GM21528 (cell line): ENCODE data around the gene SH3TC2.
A peak's percentile ranks its signal among the peaks of the same experiment; 100 is the strongest.

Source experiments
- ATAC-seq: cut with Tn5 transposase; IDR thresholded peaks from one replicate; pipeline ENCODE4 v1.9.1; 2021; ENCODE audit warnings: mild to moderate bottlenecking, moderate library complexity; ENCODE audit not compliant: unreplicated experiment, low FRiP score

The SH3TC2 gene

GRCh38 chr5:149061341-149061740 lies 1.5 kb downstream of the SH3TC2 start:
- ATAC-seq: no peak

- no peak for ATAC-seq
Observed at GRCh38 chr5:149060325-149060724, 2.5 kb downstream of the SH3TC2 start.

DNA sequence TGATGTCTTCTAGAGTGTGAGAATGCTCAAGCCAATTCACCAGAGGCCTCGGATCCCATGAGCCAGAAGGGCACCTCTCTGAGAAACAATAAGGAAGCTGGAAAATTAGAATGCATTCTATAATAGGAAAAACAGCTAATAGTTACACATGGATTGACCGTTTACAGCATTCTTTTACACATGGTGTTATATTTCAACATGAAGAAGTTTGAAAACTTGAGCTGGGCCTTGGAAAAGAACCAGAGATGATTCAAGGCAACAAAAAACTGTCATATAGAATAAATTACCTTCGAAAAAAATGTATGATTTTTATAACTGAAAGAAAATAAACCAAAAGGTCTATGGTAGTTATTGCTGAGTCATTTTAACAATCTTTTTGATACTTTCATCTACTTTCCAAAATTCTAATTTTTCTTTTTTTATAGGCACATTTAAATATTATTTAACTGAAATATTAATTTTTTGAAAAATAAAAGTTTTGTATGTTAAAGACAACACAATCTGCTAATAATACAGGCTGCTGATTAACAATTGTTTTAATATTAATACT lies 6.2 kb downstream of the SH3TC2 start:
- ATAC-seq: no peak

- ATAC-seq: no peak
Observed at GRCh38 chr5:149054416-149054815, 8.4 kb downstream of the SH3TC2 start.

DNA sequence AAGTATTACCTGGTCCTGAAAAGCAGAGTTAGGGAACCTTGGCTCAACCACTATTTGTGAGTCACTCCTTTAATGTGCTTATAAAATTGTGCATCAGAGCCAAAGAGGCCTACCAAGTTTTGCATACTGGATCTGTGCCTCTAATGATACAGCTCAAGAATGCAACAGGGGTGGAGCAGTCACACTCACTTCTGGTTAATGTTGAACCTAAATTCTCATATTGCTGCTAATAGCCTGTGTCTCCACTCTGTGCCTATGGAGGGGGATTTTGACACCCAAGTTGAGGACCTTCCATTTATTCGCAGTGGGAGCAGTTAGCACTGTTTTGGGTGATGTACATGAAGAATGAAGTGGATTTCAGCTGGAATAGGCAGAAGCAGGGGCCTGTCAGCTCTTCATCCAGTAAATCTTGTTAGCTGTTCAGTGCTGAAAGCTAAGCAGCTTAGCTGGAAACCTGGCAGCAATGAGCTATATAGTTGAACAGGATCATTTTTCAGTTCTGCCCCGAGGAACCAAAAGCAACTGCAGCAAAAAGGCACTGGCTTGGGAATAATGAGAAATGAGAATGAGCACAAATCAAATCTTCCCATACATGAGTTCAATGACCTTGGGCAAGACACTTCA lies 9.7 kb downstream of the SH3TC2 start:
- no peak for ATAC-seq

GRCh38 chr5:149049371-149049781 lies 13.5 kb downstream of the SH3TC2 start:
- no peak for ATAC-seq

GRCh38 chr5:149048811-149049210 lies 14.1 kb downstream of the SH3TC2 start:
- ATAC-seq: no peak

GRCh38 chr5:149047462-149047861 lies 15.4 kb downstream of the SH3TC2 start:
- ATAC-seq: no peak

GRCh38 chr5:149046196-149046829 lies 16.5 kb downstream of the SH3TC2 start:
- no peak for ATAC-seq

DNA sequence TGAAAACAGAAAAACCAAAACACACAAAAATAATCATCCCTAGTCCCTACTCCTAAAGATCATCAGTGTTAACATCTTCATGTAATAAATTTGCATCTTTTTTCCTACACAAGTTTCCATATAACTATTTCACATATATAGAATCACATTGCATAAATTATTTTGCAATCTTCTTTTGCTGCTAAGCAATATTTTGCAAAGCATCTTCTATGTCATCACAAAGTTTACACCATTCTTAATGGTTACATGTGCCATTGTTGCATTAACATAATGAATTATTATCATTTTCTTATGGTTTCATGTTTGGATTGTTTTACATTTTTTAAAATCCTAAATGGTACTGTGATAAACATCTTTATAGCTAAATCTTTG lies 17.8 kb downstream of the SH3TC2 start:
- no peak for ATAC-seq

GRCh38 chr5:149044453-149045088 lies 18.3 kb downstream of the SH3TC2 start:
- ATAC-seq: no peak

DNA sequence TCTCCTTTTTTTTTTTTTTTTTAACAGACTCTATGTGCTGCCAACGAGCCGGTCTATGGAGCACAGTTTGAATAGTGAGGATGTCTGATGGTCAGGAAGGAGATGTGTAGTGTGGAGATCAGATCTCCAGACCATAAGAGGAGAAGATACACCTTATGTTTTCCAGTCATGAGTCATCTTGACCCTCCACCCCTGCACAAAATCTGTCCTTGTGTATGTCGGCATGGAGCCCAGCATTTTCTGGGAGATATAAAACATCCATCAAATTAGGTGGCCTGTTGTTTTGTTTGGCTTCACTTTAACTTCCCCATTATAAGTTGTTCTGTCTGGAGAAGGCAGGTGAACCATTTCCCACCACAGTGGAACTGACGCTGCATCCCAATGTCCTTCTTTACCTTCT lies 19.2 kb downstream of the SH3TC2 start:
- no peak for ATAC-seq

- ATAC-seq: no peak
Observed at GRCh38 chr5:149042865-149043264, 20.0 kb downstream of the SH3TC2 start.

GRCh38 chr5:149041242-149041641 lies 21.6 kb downstream of the SH3TC2 start:
- no peak for ATAC-seq

DNA sequence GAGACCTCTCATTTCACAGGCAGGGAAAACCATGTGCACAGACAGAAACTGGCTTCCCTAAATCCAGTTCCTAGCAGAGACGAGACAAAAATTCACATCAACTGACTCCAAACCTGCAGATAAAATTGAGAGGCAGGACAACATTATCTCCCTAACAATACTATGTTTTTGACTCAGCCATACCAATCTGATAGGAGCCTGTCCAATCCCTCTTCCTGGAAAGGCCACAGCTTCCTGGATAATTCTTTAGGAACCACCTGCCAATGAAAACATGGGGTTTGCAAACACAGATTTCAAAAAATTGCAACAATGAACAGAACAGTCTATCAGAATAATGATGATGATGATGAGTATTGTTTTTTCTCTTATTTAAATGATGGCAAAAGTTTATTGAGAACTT lies 22.4 kb downstream of the SH3TC2 start:
- ATAC-seq: no peak

DNA sequence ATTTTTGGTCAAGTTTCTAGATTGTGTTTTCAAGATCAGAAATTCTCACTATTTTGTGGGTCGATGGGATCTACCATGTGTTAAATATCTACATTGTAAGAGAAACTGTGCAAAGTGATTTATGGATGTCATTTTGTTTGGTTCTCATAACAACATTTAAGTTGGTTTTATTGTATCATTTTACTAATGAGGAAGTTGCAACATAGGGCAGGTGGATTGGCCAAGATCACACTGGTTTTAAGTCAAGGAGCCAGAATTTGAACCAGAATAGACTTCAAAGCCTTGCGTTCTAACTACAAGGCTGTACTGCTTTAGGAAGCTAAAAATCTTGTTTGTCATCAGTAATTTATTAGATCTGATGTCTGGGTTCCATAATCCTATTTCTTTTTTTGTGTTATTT lies 23.4 kb downstream of the SH3TC2 start:
- no peak for ATAC-seq

DNA sequence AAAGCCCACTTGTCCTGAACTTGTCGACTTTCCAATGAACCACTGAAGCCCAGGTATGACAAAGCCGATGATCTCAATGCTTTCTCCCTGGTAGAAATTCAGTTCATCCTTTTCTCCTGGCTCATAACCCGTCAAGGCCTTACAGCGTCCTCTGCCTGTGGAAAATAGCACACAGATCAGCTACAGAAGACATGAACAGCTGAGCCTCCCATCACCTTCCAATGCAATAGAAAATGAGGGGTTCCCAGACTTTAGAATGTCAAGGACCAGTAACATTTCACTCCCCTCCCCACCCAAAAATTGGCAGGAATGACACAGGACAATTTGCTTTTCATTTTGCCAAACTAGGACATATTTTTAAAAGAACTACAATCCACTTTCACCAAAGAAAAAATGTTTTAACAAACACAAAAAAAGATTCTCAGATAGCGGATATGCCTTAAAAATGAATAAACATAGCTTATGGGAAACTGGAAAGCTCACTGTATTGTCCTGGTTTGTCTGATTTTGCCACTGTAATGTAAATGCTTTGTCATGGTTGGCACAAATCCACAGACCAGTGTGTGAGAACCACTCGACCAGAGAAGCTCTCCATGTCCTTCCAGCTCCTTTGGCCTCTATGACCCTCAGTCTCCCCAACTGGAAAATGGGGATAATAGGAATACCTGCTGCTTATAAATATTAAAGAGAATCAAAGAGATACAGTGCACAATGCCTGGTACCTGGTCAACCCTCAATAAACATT lies 24.4 kb downstream of the SH3TC2 start:
- ATAC-seq: no peak

GRCh38 chr5:149037817-149038216 lies 25.0 kb downstream of the SH3TC2 start:
- no peak for ATAC-seq

DNA sequence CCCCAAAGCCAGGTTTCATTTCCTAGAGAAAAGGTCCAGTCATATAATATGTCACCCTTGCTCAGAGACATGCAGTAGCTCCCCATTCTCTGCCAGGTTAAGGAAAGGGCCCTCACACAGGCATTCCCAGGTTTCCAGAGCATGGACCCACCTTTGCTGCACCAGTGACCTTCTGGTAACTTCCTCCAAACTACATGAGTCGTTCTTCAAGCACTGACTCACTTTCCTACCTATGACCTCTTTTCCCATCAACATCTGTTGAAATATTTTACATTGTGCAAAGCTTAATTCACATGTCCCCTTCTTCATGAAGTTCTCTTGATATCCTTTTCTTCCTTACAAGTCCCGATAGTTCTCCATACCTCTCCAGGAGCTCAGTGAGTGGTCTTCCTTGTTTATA lies 25.9 kb downstream of the SH3TC2 start:
- ATAC-seq: no peak

DNA sequence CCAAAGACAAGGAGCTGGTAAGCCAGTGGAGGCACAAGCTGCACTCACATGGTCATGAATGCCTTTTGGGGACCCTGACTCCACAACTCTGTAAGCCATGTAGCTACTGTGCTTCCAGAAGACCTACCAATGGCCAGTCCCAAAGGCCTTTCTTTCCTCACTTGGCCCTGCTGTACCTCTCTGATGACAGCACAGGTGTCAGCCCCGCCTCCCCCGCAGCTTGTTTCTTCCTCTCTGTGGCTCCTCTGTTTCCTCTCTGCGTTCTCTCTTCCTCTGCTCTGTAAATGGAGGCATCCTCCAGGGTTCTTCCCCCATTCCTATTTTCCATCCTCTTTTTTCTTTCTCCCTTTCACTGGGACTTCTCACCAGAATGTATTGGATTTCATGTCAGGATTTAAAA lies 26.7 kb downstream of the SH3TC2 start:
- no peak for ATAC-seq

GRCh38 chr5:149035372-149035790 lies 27.5 kb downstream of the SH3TC2 start:
- peak; percentile 89 for ATAC-seq
